Measurements from ENCODE around the gene FOXP1. TPM values are rescaled to one million over a fixed set of nuclear protein-coding genes. Genes with fewer than 3 reads are reported as not detected.
A peak's percentile ranks its signal among the peaks of the same experiment; 100 is the strongest.

FOXP1 gene
- total RNA-seq (2021) = 71.3 and 75.3 TPM in 2 replicates
- long read RNA-seq, partial matches to known transcripts = 27 of 162 reads
- long read RNA-seq, other reads (novel, unspliced or antisense) = 130 of 162 reads

DNA sequence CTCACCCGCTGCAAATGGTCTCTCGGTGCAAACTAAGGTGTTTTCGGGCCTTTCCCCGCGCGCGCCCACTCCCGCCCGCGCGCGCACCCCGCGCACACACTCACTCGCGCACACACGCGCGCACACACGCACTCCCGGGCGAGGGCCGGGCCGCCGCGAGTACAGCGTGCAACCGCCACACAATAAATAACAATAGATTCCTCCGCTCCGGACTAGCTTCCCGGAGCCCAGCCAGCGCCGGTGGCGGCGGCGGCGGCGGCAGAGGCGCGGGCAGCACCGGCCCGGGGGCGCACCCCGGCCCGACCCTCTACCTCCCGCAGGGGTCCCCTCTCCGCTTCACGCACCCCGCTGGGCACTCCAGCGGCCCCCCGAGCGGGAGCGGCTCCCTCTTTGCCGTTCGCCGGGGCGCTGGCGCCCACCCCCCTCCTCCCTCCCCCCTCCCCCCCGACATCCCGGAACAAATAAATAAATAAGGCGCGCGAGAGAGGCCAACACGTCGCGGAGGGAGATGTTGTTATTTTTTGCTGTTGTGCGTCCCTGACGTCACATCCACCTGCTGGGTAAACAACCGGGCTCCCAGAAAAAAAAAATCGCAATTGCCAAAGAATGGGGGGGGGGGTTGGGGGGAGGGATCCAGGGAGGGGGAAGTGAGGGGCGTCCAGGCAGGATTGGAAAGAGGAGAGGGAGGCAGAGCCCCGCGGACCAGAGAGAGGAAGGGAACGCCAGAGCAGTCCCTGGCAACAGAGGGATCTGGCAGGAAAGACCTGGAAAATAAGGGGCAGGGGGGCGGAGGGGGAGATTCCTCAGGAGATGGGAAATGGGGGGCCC is at the start of gene FOXP1:
Gene FOXP1, minus strand, starts transcription at position 163 of the 828 bp plus-strand sequence. CDS start 385,347 bp downstream, outside the sequence.
- Histone ChIP-seq H2AFZ (ENCODE audit: low read length) (peak within 1 kb of the TSS; percentile 58), H3K23ac (ENCODE audit: insufficient read length, low read depth, low read length) (no peak within 1 kb of the TSS), H3K79me1 (ENCODE audit: insufficient read depth, low read depth, low read length, poor library complexity, severe bottlenecking) (no peaks in the 10 kb centered on the region), H3K27me3 (ENCODE audit: insufficient read depth, low read length) (peaks cover 9% of the 10 kb centered on the region; the same call in 1 of the 2 replicates), H2AK5ac (ENCODE audit: insufficient read length, low read length) (no peak within 1 kb of the TSS), H2BK12ac (ENCODE audit: insufficient read length, low read depth, low read length) (no peak within 1 kb of the TSS), H2BK15ac (ENCODE audit: low read depth, low read length) (no peak within 1 kb of the TSS), H3K23me2 (ENCODE audit: insufficient read length, low read depth, low read length, poor library complexity, severe bottlenecking) (peaks cover 29% of the 10 kb centered on the region), H3K4ac (ENCODE audit: low read depth, low read length) (no peak within 1 kb of the TSS), H4K91ac (ENCODE audit: insufficient read length, low read depth, low read length) (no peak within 1 kb of the TSS), H3K56ac (ENCODE audit: insufficient read length, low read depth, low read length) (no peak within 1 kb of the TSS), H3K79me2 (ENCODE audit: insufficient read depth, low read length) (no peaks in the 10 kb centered on the region), H2BK120ac (ENCODE audit: low read depth, low read length, poor library complexity, severe bottlenecking) (no peak within 1 kb of the TSS), H3K9me3 (ENCODE audit: control insufficient read depth, low read depth, low read length) (no peaks in the 10 kb centered on the region), H4K8ac (replicated peaks; ENCODE audit: insufficient read length, low read depth, low read length) (no peak within 1 kb of the TSS), H4K20me1 (ENCODE audit: control insufficient read depth, insufficient read depth, insufficient read length) (no peaks in the 10 kb centered on the region), H3T11ph (ENCODE audit: low read length) (no peak within 1 kb of the TSS), H3K18ac (ENCODE audit: insufficient read length, low read depth, low read length) (peak within 1 kb of the TSS; percentile 78), H3K4me2 (ENCODE audit: insufficient read depth, insufficient read length, low read length) (peak within 1 kb of the TSS; percentile 96), H3K9ac (ENCODE audit: extremely low read depth, insufficient read length, low read length) (peak within 1 kb of the TSS; percentile 78), H3K27ac (ENCODE audit: insufficient read length, low read depth, low read length) (peak within 1 kb of the TSS; percentile 75), H4K5ac (ENCODE audit: insufficient read length, low read depth, low read length) (no peak within 1 kb of the TSS), H2BK5ac (ENCODE audit: insufficient read length, low read length) (peak within 1 kb of the TSS; percentile 27), H3K4me1 (ENCODE audit: insufficient read depth, low read length) (0 out of 2 replicates have a peak, but pooled peaks cover 2% of the 10 kb centered on the region), H3K14ac (ENCODE audit: insufficient read depth, low read length) (peak within 1 kb of the TSS; percentile 94), H2BK20ac (ENCODE audit: low read depth, low read length, poor library complexity, severe bottlenecking) (no peak within 1 kb of the TSS)
- peak within 1 kb of the TSS; percentile 27 to 93 (median 86); a peak in 6 of 7 replicates for H3K27ac Mint-ChIP-seq
- no peaks in the 10 kb centered on the region for H3K36me3 Mint-ChIP-seq (ENCODE audit: insufficient read depth in 1 of 3, low read depth in 3 of 3)
- H3K27me3 Mint-ChIP-seq (ENCODE audit: low read depth) = peaks cover 37% of the 10 kb centered on the region
- peak; percentile 76 for DNase-seq
- no CpG with 5 or more reads among the region's 75 CpGs for WGBS (ENCODE audit: extremely low coverage, insufficient read length, low lambda C conversion rate)
- TF ChIP-seq CTCF (conservative IDR thresholded peaks at IDR 0.05) = no peak
- H3K4me1 Mint-ChIP-seq = peaks cover 22 to 26% of the 10 kb centered on the region in 2 experiments
- peak within 1 kb of the TSS; percentile 78 to 94 for H3K4me3 Mint-ChIP-seq
- no peaks in the 10 kb centered on the region for H3K9me3 Mint-ChIP-seq

All from H9 (cell line).